GM10248 (cell line): ENCODE data around the gene TAL1.

Experiments
- CTCF ChIA-PET: fragments of 300-600 bp; sonication (Branson Sonifier 250); formaldehyde crosslinking; extraction: SDS; loops from one replicate; lab custom pipeline; 2021; ENCODE audit warnings: antibody characterized with exemption; lab: Yijun Ruan, JAX
- POLR2A ChIA-PET: fragments of 350-650 bp; sonication (Branson Sonifier 250); formaldehyde crosslinking; extraction: SDS; loops from one replicate; lab custom pipeline; 2020; ENCODE audit warnings: antibody characterized with exemption; lab: Yijun Ruan, JAX
- DNase-seq: peaks from one replicate; pipeline ENCODE4 v3.0.0; 2012; ENCODE audit errors: extremely low spot score
- CTCF ChIP-seq: IDR thresholded peaks from 2 replicates; pipeline ENCODE4 v1.5.1; 2012; ENCODE audit warnings: mild to moderate bottlenecking, low read depth; ENCODE audit errors: extremely low read depth, missing control alignments, control extremely low read depth

TAL1 gene

DNA sequence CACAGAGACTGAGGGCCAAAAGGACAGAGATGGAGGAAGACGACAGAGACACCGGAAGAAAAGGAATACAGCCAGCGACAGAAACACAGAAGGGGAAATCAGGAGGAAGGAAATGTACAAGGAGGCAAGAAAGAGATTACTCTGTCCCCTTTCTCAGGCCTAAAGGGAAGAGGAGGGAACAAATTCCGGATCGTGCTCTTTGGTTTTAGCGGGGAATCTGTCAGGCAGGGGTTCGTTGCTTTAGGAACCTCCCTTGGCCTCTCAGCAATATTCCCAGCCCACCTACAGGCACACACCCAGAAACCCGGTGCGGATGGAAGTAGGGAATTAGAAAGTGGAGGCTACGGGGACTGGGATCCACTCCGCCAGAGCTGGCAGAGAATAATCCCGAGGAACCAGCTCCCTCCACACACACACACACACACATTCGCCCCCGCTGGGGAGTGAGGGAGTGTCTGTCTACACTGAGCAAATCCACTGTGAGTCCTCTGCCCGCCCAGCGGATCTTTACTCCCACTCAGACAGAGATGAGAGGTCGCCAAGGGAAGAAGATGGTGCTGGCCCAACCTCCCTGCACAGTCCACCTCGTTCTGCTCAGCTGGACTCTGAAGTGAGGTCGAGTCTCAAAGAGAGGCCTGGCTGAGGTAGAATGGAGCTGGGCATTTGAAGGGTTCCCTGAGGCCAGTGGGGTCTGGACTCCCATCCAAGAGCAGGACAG lies 5.7 kb downstream of the TAL1 start:
- ChIA-PET CTCF (interaction anchor here (1.2 to 1.5 kb wide), 4 partner anchors 13 to 50 kb away, joined by 3 to 5 read pairs (median 4); no protein-coding TSS in a partner anchor), POLR2A (no interaction called here)
- TF ChIP-seq CTCF = no peak
- no peak for DNase-seq

DNA sequence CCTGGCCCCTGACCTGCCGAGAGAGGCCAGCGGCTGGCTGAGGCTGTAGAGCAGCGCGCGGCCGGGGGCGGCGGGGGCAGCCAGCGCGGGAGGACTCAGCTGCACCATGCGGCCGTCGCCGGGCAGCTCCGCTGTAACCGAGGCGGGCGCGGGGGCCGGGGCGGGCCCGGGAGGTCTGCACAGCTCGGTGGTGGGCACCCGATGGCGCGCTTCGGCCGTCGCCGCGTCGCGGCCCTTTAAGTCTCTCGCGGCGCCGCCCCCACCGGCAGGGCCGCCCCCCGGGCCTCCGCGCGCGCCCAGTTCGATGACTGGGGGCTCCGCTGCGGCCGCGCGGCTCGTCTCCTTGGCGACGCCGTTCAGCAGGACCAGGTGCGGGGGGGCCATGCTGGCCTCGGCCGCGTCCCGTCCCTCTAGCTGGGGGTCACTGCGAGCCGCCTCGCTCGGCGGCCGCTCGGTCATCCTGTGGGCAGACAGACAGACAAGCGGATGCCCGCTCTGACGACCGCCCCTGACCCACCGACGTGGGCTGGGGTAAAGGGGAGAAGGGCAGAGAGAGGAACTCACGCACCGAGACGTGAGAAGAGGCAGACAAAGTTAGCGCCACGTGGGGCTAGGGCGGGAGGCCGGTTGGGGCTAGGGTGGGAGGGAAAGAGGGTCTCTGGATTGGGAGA lies 6.5 kb downstream of the TAL1 start:
- no peak for TF ChIP-seq CTCF
- ChIA-PET CTCF (interaction anchor here (1.5 kb wide), 1 partner anchor 46 kb away, joined by 5 read pairs; no protein-coding TSS in a partner anchor), POLR2A (no interaction called here)
- no peak for DNase-seq

- CTCF ChIA-PET = no interaction called here
- no peak for DNase-seq
- TF ChIP-seq CTCF = no peak
- POLR2A ChIA-PET = no interaction called here
These were observed 7.2 kb downstream of the TAL1 start for GRCh38 chr1:47224676-47225399.

- no peak for DNase-seq
- ChIA-PET POLR2A (no interaction called here), CTCF (no interaction called here)
- TF ChIP-seq CTCF = no peak
These were observed 7.9 kb downstream of the TAL1 start for GRCh38 chr1:47223921-47224675.

- no peak for DNase-seq
- no peak for TF ChIP-seq CTCF
- CTCF ChIA-PET = no interaction called here
- POLR2A ChIA-PET = no interaction called here
These were observed 8.7 kb downstream of the TAL1 start for GRCh38 chr1:47223174-47223920.
